IMR-90 (cell line): ENCODE measurements around the gene NPAS1. TPM values are rescaled to one million over a fixed set of nuclear protein-coding genes. Genes with fewer than 3 reads are reported as not detected.

Experiments used
- ATAC-seq: fragments of 200-7000 bp; cut with Tn5 transposase; 2 replicates; pipeline ENCODE4 v1.9.1; 2020; ENCODE audit warnings: low read depth, mild to moderate bottlenecking, moderate library complexity
- BruUV-seq: library from RNA; stranded (reverse); fragments of 400-500 nt; replicated peaks from 2 replicates; lab custom pipeline; 2021; lab: Mats Ljungman, UMichigan
- CTCF ChIA-PET: fragments of 300-600 bp; formaldehyde crosslinking; extraction: SDS; loops from one replicate; lab custom pipeline; 2021; ENCODE audit warnings: antibody characterized with exemption; lab: Yijun Ruan, JAX
- POLR2A ChIA-PET: fragments of 300-600 bp; sonication (Branson Sonifier 250); formaldehyde crosslinking; loops from one replicate; lab custom pipeline; 2022; ENCODE audit warnings: antibody characterized with exemption; ENCODE audit not compliant: unreplicated experiment; lab: Charles Lee
- DNase-seq: peaks from one replicate; pipeline ENCODE4 v3.0.0; 2013
- H2AFZ ChIP-seq: replicated peaks from 2 replicates; pipeline ENCODE3; 2013; ENCODE audit warnings: low read length, mild to moderate bottlenecking; ENCODE audit not compliant: poor library complexity
- H2AK5ac ChIP-seq: 2 replicates; pipeline ENCODE4 v1.6.1; 2013; ENCODE audit warnings: low read depth, low read length, inconsistent platforms
- H2AK9ac ChIP-seq: replicated peaks from 2 replicates; pipeline ENCODE3; 2013; ENCODE audit warnings: mild to moderate bottlenecking, low read depth, low read length, moderate library complexity; ENCODE audit not compliant: poor library complexity
- H2BK120ac ChIP-seq: 2 replicates; pipeline ENCODE4 v1.6.1; 2013; ENCODE audit warnings: low read depth, low read length, inconsistent platforms
- H2BK15ac ChIP-seq: 3 replicates; pipeline ENCODE4 v1.6.1; 2013; ENCODE audit warnings: low read depth, low read length, inconsistent platforms
- H2BK20ac ChIP-seq: 2 replicates; pipeline ENCODE4 v1.6.1; 2013; ENCODE audit warnings: low read depth, mild to moderate bottlenecking, inconsistent platforms, low read length, moderate library complexity
- H2BK5ac ChIP-seq: 2 replicates; pipeline ENCODE4 v1.6.1; 2013; ENCODE audit warnings: mild to moderate bottlenecking, low read depth, low read length, inconsistent platforms; ENCODE audit not compliant: poor library complexity, severe bottlenecking
- H3K14ac ChIP-seq: replicated peaks from 2 replicates; pipeline ENCODE4 v1.6.1; 2013; ENCODE audit warnings: low read depth, low read length, inconsistent platforms
- H3K18ac ChIP-seq: 2 replicates; pipeline ENCODE4 v1.6.1; 2013; ENCODE audit warnings: low read depth, low read length, control low read depth
- H3K23ac ChIP-seq: 2 replicates; pipeline ENCODE4 v1.6.1; 2013; ENCODE audit warnings: low read depth, low read length, inconsistent platforms
- H3K27ac ChIP-seq: 2 replicates; pipeline ENCODE4 v1.5.1; 2013; ENCODE audit warnings: mild to moderate bottlenecking, control low read depth, low read length; ENCODE audit not compliant: insufficient read depth
- H3K27me3 ChIP-seq: 2 replicates; pipeline ENCODE4 v1.6.1; 2013; ENCODE audit warnings: low read length; ENCODE audit not compliant: control insufficient read depth, insufficient read depth
- H3K36me3 ChIP-seq: 2 replicates; pipeline ENCODE4 v1.6.1; 2013; ENCODE audit warnings: low read length, mixed read lengths; ENCODE audit not compliant: control insufficient read depth, insufficient read depth
- H3K4ac ChIP-seq: 2 replicates; pipeline ENCODE4 v1.6.1; 2013; ENCODE audit warnings: low read depth, low read length, inconsistent platforms
- H3K4me1 ChIP-seq: 2 replicates; pipeline ENCODE4 v1.6.1; 2013; ENCODE audit warnings: low read length, mixed read lengths; ENCODE audit not compliant: control insufficient read depth, insufficient read depth
- H3K4me2 ChIP-seq: 2 replicates; pipeline ENCODE4 v1.6.1; 2013; ENCODE audit warnings: low read depth, mild to moderate bottlenecking, control low read depth, low read length, moderate library complexity
- H3K4me3 ChIP-seq: 2 replicates; pipeline ENCODE4 v1.5.1; 2013; ENCODE audit warnings: low read depth, mild to moderate bottlenecking, control low read depth, low read length, moderate library complexity; ENCODE audit not compliant: insufficient read depth
- H3K56ac ChIP-seq: 2 replicates; pipeline ENCODE4 v1.6.1; 2013; ENCODE audit warnings: low read length, inconsistent platforms; ENCODE audit not compliant: insufficient read depth; ENCODE audit errors: extremely low read depth
- H3K79me1 ChIP-seq, 2 experiments: 2 replicates each; pipeline ENCODE4 v1.6.1; 2013; ENCODE audit warnings: low read length in 2 of 2, inconsistent platforms in 1 of 2, low read depth in 1 of 2
- H3K9ac ChIP-seq: 2 replicates; pipeline ENCODE4 v1.6.1; 2013; ENCODE audit warnings: low read depth, low read length, control low read depth
- H3K9me1 ChIP-seq: 2 replicates; pipeline ENCODE4 v1.6.1; 2013; ENCODE audit warnings: low read length, inconsistent platforms; ENCODE audit not compliant: insufficient read depth
- H3K9me3 ChIP-seq: 2 replicates; pipeline ENCODE4 v1.6.1; 2013; ENCODE audit warnings: low read length; ENCODE audit not compliant: control insufficient read depth, insufficient read depth
- H4K20me1 ChIP-seq: 2 replicates; pipeline ENCODE4 v1.6.1; 2013; ENCODE audit warnings: low read length, inconsistent platforms; ENCODE audit not compliant: insufficient read depth
- H4K5ac ChIP-seq: 2 replicates; pipeline ENCODE4 v1.6.1; 2013; ENCODE audit warnings: mild to moderate bottlenecking, low read depth, low read length, control low read depth
- H4K8ac ChIP-seq, 2 experiments: 2 replicates each; pipeline ENCODE4 v1.6.1; 2013; ENCODE audit warnings: low read depth in 2 of 2, low read length in 2 of 2, control low read depth in 1 of 2, inconsistent platforms in 1 of 2
- H4K91ac ChIP-seq: 2 replicates; pipeline ENCODE4 v1.6.1; 2013; ENCODE audit warnings: low read depth, low read length, inconsistent platforms; ENCODE audit not compliant: insufficient read depth
- BHLHE40 ChIP-seq: fragments of 150-350 bp; IDR thresholded peaks from 2 replicates; pipeline ENCODE4 v1.6.1; 2016; ENCODE audit warnings: mild to moderate bottlenecking, low read depth, low read length
- CEBPB ChIP-seq: IDR thresholded peaks from 2 replicates; pipeline ENCODE4 v1.6.1; 2012; ENCODE audit warnings: low read depth, low read length, improper control_type of control experiment
- FOS ChIP-seq: fragments of 150-350 bp; IDR thresholded peaks from 2 replicates; pipeline ENCODE4 v1.6.1; 2016; ENCODE audit warnings: low read depth, low read length
- MAFK ChIP-seq: IDR thresholded peaks from 2 replicates; pipeline ENCODE4 v1.6.1; 2012; ENCODE audit warnings: low read depth, low read length, improper control_type of control experiment
- MAZ ChIP-seq: IDR thresholded peaks from 2 replicates; pipeline ENCODE4 v1.6.1; 2012; ENCODE audit warnings: low read depth, mild to moderate bottlenecking, low read length, improper control_type of control experiment, moderate library complexity, borderline replicate concordance
- MXI1 ChIP-seq: IDR thresholded peaks from 2 replicates; pipeline ENCODE4 v1.6.1; 2012; ENCODE audit warnings: low read depth, mild to moderate bottlenecking, low read length, moderate library complexity, borderline replicate concordance
- NFE2L2 ChIP-seq: fragments of 150-350 bp; IDR thresholded peaks from 2 replicates; pipeline ENCODE4 v1.6.1; 2016; ENCODE audit warnings: low read depth, mild to moderate bottlenecking, low read length
- POLR2A ChIP-seq: IDR thresholded peaks from 2 replicates; pipeline ENCODE4 v1.6.1; 2012; ENCODE audit warnings: mild to moderate bottlenecking, low read depth, low read length
- RCOR1 ChIP-seq: IDR thresholded peaks from 2 replicates; pipeline ENCODE4 v1.6.1; 2012; ENCODE audit warnings: mild to moderate bottlenecking, low read length, improper control_type of control experiment; ENCODE audit not compliant: insufficient replicate concordance
- RFX5 ChIP-seq: IDR thresholded peaks from 2 replicates; pipeline ENCODE4 v1.8.0; 2012; ENCODE audit warnings: low read depth, mild to moderate bottlenecking, low read length, moderate library complexity
- WGBS, 2 experiments: methylation state at CpG; one replicate each; pipeline versions ENCODE4 v1.1.5 to v1.1.7; 2013; ENCODE audit warnings: missing lambda C conversion rate in 2 of 2; ENCODE audit not compliant: insufficient read length in 1 of 2; ENCODE audit errors: extremely low coverage in 2 of 2; 5-methylcytosine and 5-hydroxymethylcytosine counted together
- dilution Hi-C: fragments of 300-500 bp; cut with HindIII; formaldehyde crosslinking; loops from one replicate; pipeline ENCODE4 v1.14.3; 2018; ENCODE audit warnings: low sequenced_read_pairs; ENCODE audit not compliant: unreplicated experiment
- in situ Hi-C: fragments of 300-500 bp; cut with MboI; formaldehyde crosslinking; loops from 3 replicates; pipeline ENCODE4 v1.14.3; 2019; ENCODE audit warnings: low sequenced_read_pairs, inconsistent platforms, mixed read lengths
- intact Hi-C: fragments of 100-400 bp; cut with micrococcal nuclease; formaldehyde crosslinking; loops from 2 replicates; pipeline ENCODE4 v1.10.0; 2022
- polyA plus RNA-seq, 3 experiments: library from polyadenylated mRNA; depleted of rRNA; stranded (reverse); fragments of >200 nt; gene quantifications; 2 replicates each; pipeline ENCODE4 v1.2.3, GENCODE V29; 2012; ENCODE audit warnings: low replicate concordance in 1 of 3
- total RNA-seq: library from RNA; depleted of rRNA; stranded (reverse); fragments of >200 nt; gene quantifications from 2 replicates; pipeline ENCODE4 v1.2.3, GENCODE V29; 2012
- TF ChIP-seq, protein P1 (sequence below): fragments of 150-350 bp; IDR thresholded peaks from 2 replicates; pipeline ENCODE4 v1.6.1; 2016; ENCODE audit warnings: low read depth, mild to moderate bottlenecking, low read length, moderate library complexity, borderline replicate concordance
- TF ChIP-seq, protein P2 (sequence below): conservative IDR thresholded peaks from 2 replicates; pipeline ENCODE4 v1.5.1; 2012; ENCODE audit warnings: mild to moderate bottlenecking, low read depth, low read length, improper control_type of control experiment

NPAS1 gene
- total and polyA plus RNA-seq, 2 of the 4 experiments (the other 2 are of a cell fraction) = 0.36 to 5.7 TPM

DNA sequence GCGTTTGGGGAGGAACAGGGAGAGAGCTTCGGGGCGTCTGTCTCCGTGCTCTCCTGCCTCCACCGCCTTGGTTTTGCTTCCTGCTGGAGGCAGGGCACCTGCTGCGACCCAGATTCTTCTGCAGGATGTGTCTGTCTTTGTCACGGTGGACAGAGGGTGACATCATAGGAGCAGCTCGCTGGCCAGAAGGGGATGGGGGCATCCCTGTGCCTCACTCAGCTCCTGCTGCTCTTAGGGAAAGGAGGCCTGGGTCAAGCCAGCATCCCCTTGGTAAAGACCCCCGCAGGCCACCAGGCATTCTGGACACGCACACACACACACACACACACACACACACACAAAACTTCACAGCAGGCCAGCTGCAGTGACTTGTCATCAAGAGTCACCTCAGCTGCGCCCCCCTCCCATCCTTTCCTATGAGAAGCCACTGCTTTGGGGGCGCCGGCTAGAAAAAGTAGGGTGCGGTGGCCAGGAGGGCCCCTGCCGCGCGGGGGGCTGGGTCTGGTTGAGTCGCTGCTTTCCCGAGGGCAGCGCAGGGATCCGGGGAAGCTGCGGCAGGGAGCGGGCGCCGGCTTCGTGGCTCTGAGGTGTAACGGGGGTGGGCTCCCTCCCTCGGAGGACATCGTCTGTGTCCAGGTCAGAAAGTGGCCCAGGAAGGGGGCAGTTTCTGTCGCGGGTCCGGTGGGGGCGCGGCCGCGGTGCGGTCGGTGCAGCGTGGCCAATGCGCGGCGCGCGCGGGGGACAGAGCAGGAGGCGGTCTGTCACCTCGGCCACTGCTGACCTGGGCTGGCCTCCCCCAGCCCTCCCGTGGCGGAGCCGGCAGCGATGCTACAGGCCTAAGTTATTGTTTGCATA is 15.8 kb upstream of the NPAS1 start (continued):
- TF ChIP-seq MAFK = no peak
- no peak for TF ChIP-seq CEBPB

- H2BK120ac ChIP-seq = no peak overlapping the region
- no peak overlapping the region for H2BK5ac ChIP-seq
- no peak overlapping the region for H3K18ac ChIP-seq
- dilution Hi-C loops (no loop called here), intact Hi-C loops (no loop called here), in situ Hi-C loops (no loop called here)
- H3K9me3 ChIP-seq = no peaks in the 10 kb centered on the region
- H3K79me1 ChIP-seq = peaks cover 0 to 5% of the 10 kb centered on the region in 2 experiments; a peak in 1 of 4 replicates
- H2BK20ac ChIP-seq = no peak overlapping the region
- no peak overlapping the region for H2BK15ac ChIP-seq
- WGBS, 2 experiments = 80% methylated on average over 3 of the region's 15 CpGs; no CpG with 5 or more reads in 1 of the 2 experiments
- no peak overlapping the region for H4K8ac ChIP-seq
- no peak overlapping the region for H3K4ac ChIP-seq
- no peak for DNase-seq
- H2AK9ac ChIP-seq = no peak overlapping the region
- no peak overlapping the region for H3K23ac ChIP-seq
- no peak overlapping the region for H4K5ac ChIP-seq
- no peak overlapping the region for H3K27ac ChIP-seq
- ATAC-seq = no peak
- no peak overlapping the region for H3K4me3 ChIP-seq
- POLR2A ChIA-PET = no interaction called here
- CTCF ChIA-PET = interaction anchor here (0.6 to 1.5 kb wide), 2 partner anchors 15 to 413 kb away, joined by 4 read pairs; no protein-coding TSS in a partner anchor
- H3K9me1 ChIP-seq = no peaks in the 10 kb centered on the region; the same call in 1 of the 2 replicates
- H3K4me1 ChIP-seq = peaks cover 4% of the 10 kb centered on the region; the same call in 1 of the 2 replicates
- H4K20me1 ChIP-seq = peaks cover 9% of the 10 kb centered on the region; the same call in 1 of the 2 replicates
- no peak overlapping the region for H3K9ac ChIP-seq
- H3K4me2 ChIP-seq = no peak overlapping the region
- BruUV-seq = no TSS peak
- H3K27me3 ChIP-seq = no peaks in the 10 kb centered on the region
- H2AFZ ChIP-seq = no peak overlapping the region
- H2AK5ac ChIP-seq = no peak overlapping the region
- peaks cover 16% of the 10 kb centered on the region for H3K36me3 ChIP-seq
- H4K91ac ChIP-seq = no peak overlapping the region
- no peak overlapping the region for H3K14ac ChIP-seq
- no peak overlapping the region for H3K56ac ChIP-seq
- TF ChIP-seq FOS = no peak
- no peak for TF ChIP-seq BHLHE40
- TF ChIP-seq MAZ = no peak
- no peak for TF ChIP-seq RCOR1
- TF ChIP-seq, protein P1, sequence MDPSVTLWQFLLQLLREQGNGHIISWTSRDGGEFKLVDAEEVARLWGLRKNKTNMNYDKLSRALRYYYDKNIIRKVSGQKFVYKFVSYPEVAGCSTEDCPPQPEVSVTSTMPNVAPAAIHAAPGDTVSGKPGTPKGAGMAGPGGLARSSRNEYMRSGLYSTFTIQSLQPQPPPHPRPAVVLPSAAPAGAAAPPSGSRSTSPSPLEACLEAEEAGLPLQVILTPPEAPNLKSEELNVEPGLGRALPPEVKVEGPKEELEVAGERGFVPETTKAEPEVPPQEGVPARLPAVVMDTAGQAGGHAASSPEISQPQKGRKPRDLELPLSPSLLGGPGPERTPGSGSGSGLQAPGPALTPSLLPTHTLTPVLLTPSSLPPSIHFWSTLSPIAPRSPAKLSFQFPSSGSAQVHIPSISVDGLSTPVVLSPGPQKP = no peak
- TF ChIP-seq RFX5 = no peak
- TF ChIP-seq, protein P2, sequence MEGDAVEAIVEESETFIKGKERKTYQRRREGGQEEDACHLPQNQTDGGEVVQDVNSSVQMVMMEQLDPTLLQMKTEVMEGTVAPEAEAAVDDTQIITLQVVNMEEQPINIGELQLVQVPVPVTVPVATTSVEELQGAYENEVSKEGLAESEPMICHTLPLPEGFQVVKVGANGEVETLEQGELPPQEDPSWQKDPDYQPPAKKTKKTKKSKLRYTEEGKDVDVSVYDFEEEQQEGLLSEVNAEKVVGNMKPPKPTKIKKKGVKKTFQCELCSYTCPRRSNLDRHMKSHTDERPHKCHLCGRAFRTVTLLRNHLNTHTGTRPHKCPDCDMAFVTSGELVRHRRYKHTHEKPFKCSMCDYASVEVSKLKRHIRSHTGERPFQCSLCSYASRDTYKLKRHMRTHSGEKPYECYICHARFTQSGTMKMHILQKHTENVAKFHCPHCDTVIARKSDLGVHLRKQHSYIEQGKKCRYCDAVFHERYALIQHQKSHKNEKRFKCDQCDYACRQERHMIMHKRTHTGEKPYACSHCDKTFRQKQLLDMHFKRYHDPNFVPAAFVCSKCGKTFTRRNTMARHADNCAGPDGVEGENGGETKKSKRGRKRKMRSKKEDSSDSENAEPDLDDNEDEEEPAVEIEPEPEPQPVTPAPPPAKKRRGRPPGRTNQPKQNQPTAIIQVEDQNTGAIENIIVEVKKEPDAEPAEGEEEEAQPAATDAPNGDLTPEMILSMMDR = no peak
- TF ChIP-seq POLR2A = no peak
- no peak for TF ChIP-seq MAFK
- TF ChIP-seq MXI1 = no peak
- TF ChIP-seq NFE2L2 = no peak
Measured at GRCh38 chr19:47005164-47005641, 14.4 kb upstream of the NPAS1 start.
